ENCODE results near the gene SMTN. TPM values are rescaled to one million over a fixed set of nuclear protein-coding genes. Genes with fewer than 3 reads are reported as not detected.

SMTN gene
- total RNA-seq, 1 donor from 2014 or later, result 51.7 TPM

DNA sequence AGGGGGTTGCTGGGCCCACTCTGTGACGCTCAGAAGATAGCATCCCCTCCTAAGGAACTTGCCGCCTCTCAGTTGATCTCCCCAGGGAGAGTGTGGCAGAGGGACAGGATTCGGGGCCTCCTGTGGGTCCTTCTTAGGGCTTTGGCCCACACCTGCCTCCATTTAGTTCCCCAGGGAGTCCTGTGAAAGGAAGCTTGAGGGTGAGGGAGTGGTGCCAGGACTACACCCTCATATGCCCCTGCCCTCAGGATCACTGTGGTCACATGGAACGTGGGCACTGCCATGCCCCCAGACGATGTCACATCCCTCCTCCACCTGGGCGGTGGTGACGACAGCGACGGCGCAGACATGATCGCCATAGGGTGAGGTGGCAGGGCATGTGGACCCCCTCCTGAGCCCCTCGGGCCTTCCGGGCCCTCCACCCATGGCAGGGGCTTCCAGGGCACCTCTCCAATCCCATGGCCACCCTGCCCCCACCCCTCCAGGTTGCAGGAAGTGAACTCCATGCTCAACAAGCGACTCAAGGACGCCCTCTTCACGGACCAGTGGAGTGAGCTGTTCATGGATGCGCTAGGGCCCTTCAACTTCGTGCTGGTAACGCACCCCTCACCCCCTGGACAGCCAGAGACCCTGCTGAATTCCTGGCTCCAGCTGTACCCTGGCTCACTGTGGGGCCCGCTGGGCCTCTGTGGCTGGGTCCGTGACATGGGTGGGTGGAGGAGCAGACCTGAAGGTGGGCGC, 45.2 kb downstream of the SMTN start:
- DNase-seq (ENCODE audit: low read depth), result no peak
- TF ChIP-seq, protein P1, sequence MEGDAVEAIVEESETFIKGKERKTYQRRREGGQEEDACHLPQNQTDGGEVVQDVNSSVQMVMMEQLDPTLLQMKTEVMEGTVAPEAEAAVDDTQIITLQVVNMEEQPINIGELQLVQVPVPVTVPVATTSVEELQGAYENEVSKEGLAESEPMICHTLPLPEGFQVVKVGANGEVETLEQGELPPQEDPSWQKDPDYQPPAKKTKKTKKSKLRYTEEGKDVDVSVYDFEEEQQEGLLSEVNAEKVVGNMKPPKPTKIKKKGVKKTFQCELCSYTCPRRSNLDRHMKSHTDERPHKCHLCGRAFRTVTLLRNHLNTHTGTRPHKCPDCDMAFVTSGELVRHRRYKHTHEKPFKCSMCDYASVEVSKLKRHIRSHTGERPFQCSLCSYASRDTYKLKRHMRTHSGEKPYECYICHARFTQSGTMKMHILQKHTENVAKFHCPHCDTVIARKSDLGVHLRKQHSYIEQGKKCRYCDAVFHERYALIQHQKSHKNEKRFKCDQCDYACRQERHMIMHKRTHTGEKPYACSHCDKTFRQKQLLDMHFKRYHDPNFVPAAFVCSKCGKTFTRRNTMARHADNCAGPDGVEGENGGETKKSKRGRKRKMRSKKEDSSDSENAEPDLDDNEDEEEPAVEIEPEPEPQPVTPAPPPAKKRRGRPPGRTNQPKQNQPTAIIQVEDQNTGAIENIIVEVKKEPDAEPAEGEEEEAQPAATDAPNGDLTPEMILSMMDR (IDR thresholded peaks at IDR 0.05; ENCODE audit: insufficient read depth, low read length, poor library complexity, severe bottlenecking), result no peak
- H3K36me3 ChIP-seq (ENCODE audit: control insufficient read depth, insufficient read depth, low read length), result no peaks in the 10 kb centered on the region
- no peak overlapping the region for H3K4me3 ChIP-seq (ENCODE audit: low read depth, low read length)
- no peaks in the 10 kb centered on the region for H3K27me3 ChIP-seq (ENCODE audit: control insufficient read depth, insufficient read depth, low read length)

DNA sequence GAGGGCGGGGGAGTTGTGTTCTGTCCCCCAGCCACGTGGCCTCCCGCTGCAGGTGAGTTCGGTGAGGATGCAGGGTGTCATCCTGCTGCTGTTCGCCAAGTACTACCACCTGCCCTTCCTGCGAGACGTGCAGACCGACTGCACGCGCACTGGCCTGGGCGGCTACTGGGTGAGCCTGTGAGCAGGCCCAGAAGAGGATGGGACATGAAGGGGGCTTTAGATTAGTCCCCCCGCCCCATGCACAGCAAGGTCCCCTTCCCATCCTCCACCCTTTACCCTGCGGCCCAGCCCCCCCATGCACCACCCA, 45.7 kb downstream of the SMTN start:
- Histone ChIP-seq H3K4me3 (ENCODE audit: low read depth, low read length) (no peak overlapping the region), H3K27me3 (ENCODE audit: control insufficient read depth, insufficient read depth, low read length) (no peaks in the 10 kb centered on the region), H3K36me3 (ENCODE audit: control insufficient read depth, insufficient read depth, low read length) (no peaks in the 10 kb centered on the region)
- DNase-seq (ENCODE audit: low read depth), result no peak
- TF ChIP-seq, protein P1 (IDR thresholded peaks at IDR 0.05; ENCODE audit: insufficient read depth, low read length, poor library complexity, severe bottlenecking), result no peak

GRCh38 chr22:31127181-31127772, 46.2 kb downstream of the SMTN start:
- Histone ChIP-seq H3K36me3 (ENCODE audit: control insufficient read depth, insufficient read depth, low read length) (no peaks in the 10 kb centered on the region), H3K4me3 (ENCODE audit: low read depth, low read length) (no peak overlapping the region), H3K27me3 (ENCODE audit: control insufficient read depth, insufficient read depth, low read length) (no peaks in the 10 kb centered on the region)
- TF ChIP-seq, protein P1 (IDR thresholded peaks at IDR 0.05; ENCODE audit: insufficient read depth, low read length, poor library complexity, severe bottlenecking), result no peak
- DNase-seq (ENCODE audit: low read depth), result no peak

DNA sequence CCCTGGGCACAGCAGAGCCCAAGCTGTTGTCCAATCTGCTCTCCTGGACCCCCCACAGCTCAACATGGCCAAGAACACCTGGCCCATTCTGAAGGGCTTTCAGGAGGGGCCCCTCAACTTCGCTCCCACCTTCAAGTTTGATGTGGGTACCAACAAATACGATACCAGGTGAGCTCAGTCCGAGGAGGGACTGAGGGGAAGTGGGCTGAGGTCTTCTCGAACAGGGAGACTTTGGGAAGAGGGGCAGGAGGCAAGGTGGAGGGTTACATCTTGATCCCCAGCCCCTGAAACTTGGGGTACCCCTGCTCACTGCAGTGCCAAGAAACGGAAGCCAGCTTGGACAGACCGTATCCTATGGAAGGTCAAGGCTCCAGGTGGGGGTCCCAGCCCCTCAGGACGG, 47.0 kb downstream of the SMTN start:
- Histone ChIP-seq H3K4me3 (ENCODE audit: low read depth, low read length) (no peak overlapping the region), H3K36me3 (ENCODE audit: control insufficient read depth, insufficient read depth, low read length) (no peaks in the 10 kb centered on the region), H3K27me3 (ENCODE audit: control insufficient read depth, insufficient read depth, low read length) (no peaks in the 10 kb centered on the region)
- DNase-seq (ENCODE audit: low read depth), result no peak
- TF ChIP-seq, protein P1 (IDR thresholded peaks at IDR 0.05; ENCODE audit: insufficient read depth, low read length, poor library complexity, severe bottlenecking), result no peak

DNA sequence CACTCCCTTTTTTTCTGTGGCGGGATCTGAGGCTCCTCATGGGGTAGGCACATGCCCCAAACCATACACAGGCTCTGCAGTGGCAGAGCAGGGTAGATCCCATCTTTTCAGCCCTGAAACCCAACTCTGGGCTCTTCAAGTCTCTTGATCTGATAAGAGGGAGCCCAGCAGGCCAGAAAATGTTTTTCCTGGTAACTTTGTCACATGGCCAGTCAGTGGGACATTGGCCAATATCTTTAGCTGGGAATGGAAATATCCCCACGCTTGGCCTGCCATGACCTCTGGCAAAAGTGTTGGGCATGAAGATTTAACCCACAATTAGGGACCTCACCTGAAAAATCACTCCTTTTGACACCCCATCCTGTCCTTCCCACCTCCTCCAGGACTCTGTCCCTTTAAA, 49.8 kb downstream of the SMTN start:
- no peak for DNase-seq (ENCODE audit: low read depth)
- H3K27me3 ChIP-seq (ENCODE audit: control insufficient read depth, insufficient read depth, low read length), result no peaks in the 10 kb centered on the region
- TF ChIP-seq, protein P1 (IDR thresholded peaks at IDR 0.05; ENCODE audit: insufficient read depth, low read length, poor library complexity, severe bottlenecking), result no peak

GRCh38 chr22:31133911-31134310, 52.8 kb downstream of the SMTN start:
- peaks cover 7% of the 10 kb centered on the region for H3K27me3 ChIP-seq (ENCODE audit: control insufficient read depth, insufficient read depth, low read length)
- no peaks in the 10 kb centered on the region for H3K36me3 ChIP-seq (ENCODE audit: control insufficient read depth, insufficient read depth, low read length)
- no peak for DNase-seq (ENCODE audit: low read depth)
- TF ChIP-seq, protein P1 (IDR thresholded peaks at IDR 0.05; ENCODE audit: insufficient read depth, low read length, poor library complexity, severe bottlenecking), result no peak
- no peak overlapping the region for H3K4me3 ChIP-seq (ENCODE audit: low read depth, low read length)

More for the DNA sequence above, 49.8 kb downstream of the SMTN start:
- no peaks in the 10 kb centered on the region for H3K36me3 ChIP-seq (ENCODE audit: control insufficient read depth, insufficient read depth, low read length)
- H3K4me3 ChIP-seq (ENCODE audit: low read depth, low read length), result no peak overlapping the region
